ENCODE results near the gene UBXN11. TPM values are rescaled to one million over a fixed set of nuclear protein-coding genes. Genes with fewer than 3 reads are reported as not detected.

UBXN11 gene
- total RNA-seq, 4 donors from 2014 or later = 7.4 to 36.5 (median 13.4) TPM

GRCh38 chr1:26283871-26284596 lies 22.4 kb downstream of the UBXN11 start:
- Histone ChIP-seq H3K9me3 (no peaks in the 10 kb centered on the region), H3K27me3 (no peaks in the 10 kb centered on the region), H3K4me3 (no peak overlapping the region), H3K36me3 (no peaks in the 10 kb centered on the region), H3K4me1 (peaks cover 0 to 6% of the 10 kb centered on the region in 2 donors), H3K27ac (no peak overlapping the region)
- no peak for DNase-seq
- intact Hi-C loops (cut with DNase I; ENCODE audit: low total_unique reads) = loop anchor here (5.0 kb wide), 1 partner anchor 38 kb away; no protein-coding TSS in a partner anchor
- TF ChIP-seq POLR2A (IDR thresholded peaks at IDR 0.05) = no peak
- TF ChIP-seq, protein P1, sequence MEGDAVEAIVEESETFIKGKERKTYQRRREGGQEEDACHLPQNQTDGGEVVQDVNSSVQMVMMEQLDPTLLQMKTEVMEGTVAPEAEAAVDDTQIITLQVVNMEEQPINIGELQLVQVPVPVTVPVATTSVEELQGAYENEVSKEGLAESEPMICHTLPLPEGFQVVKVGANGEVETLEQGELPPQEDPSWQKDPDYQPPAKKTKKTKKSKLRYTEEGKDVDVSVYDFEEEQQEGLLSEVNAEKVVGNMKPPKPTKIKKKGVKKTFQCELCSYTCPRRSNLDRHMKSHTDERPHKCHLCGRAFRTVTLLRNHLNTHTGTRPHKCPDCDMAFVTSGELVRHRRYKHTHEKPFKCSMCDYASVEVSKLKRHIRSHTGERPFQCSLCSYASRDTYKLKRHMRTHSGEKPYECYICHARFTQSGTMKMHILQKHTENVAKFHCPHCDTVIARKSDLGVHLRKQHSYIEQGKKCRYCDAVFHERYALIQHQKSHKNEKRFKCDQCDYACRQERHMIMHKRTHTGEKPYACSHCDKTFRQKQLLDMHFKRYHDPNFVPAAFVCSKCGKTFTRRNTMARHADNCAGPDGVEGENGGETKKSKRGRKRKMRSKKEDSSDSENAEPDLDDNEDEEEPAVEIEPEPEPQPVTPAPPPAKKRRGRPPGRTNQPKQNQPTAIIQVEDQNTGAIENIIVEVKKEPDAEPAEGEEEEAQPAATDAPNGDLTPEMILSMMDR (IDR thresholded peaks at IDR 0.05) = no peak

- no peak overlapping the region for H3K4me3 ChIP-seq
- TF ChIP-seq POLR2A (IDR thresholded peaks at IDR 0.05) = no peak
- TF ChIP-seq, protein P1 (IDR thresholded peaks at IDR 0.05) = no peak
- DNase-seq = no peak
- H3K4me1 ChIP-seq = peaks cover 0 to 8% of the 10 kb centered on the region in 2 donors
- no peak overlapping the region for H3K27ac ChIP-seq
- no peaks in the 10 kb centered on the region for H3K9me3 ChIP-seq
- no peaks in the 10 kb centered on the region for H3K36me3 ChIP-seq
- H3K27me3 ChIP-seq = no peaks in the 10 kb centered on the region
- intact Hi-C loops (cut with DNase I; ENCODE audit: low total_unique reads) = loop anchor here (5.0 kb wide), 1 partner anchor 39 kb away; no protein-coding TSS in a partner anchor
Observed at GRCh38 chr1:26283279-26283853, 23.1 kb downstream of the UBXN11 start.

- intact Hi-C loops (cut with DNase I; ENCODE audit: low total_unique reads) = loop anchor here (5.0 kb wide), 1 partner anchor 40 kb away; no protein-coding TSS in a partner anchor
- peaks cover 0 to 8% of the 10 kb centered on the region in 2 donors for H3K4me1 ChIP-seq
- TF ChIP-seq, protein P1 (IDR thresholded peaks at IDR 0.05) = no peak
- no peak for TF ChIP-seq POLR2A (IDR thresholded peaks at IDR 0.05)
- no peak overlapping the region for H3K27ac ChIP-seq
- H3K9me3 ChIP-seq = no peaks in the 10 kb centered on the region
- no peaks in the 10 kb centered on the region for H3K27me3 ChIP-seq
- no peaks in the 10 kb centered on the region for H3K36me3 ChIP-seq
- no peak overlapping the region for H3K4me3 ChIP-seq
- no peak for DNase-seq
Observed at GRCh38 chr1:26282401-26282918, 24.0 kb downstream of the UBXN11 start.

DNA sequence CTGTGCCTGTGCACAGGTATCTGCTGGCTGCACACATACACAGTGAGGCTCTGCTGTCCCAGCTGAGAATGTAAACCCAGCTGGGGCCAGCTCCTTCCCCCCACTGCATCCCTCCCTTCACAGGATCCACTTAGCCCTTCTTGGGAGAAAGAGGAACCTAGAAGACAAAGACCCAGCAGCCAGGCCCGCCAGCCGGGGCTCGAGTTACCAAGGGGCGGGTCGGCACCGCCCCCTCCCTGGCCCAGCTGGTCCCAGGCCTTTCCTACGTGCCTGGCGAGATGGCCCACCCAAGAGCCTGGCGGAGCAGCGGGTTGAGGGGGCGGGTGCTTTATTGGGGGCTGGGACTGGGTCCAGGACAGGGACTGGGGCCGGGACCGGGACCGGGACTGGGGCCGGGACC lies 24.5 kb downstream of the UBXN11 start:
- Histone ChIP-seq H3K4me3 (no peak overlapping the region), H3K27me3 (no peaks in the 10 kb centered on the region), H3K9me3 (no peaks in the 10 kb centered on the region), H3K36me3 (no peaks in the 10 kb centered on the region), H3K27ac (no peak overlapping the region), H3K4me1 (peaks cover 0 to 8% of the 10 kb centered on the region in 2 donors)
- no peak for TF ChIP-seq POLR2A (IDR thresholded peaks at IDR 0.05)
- TF ChIP-seq, protein P1 (IDR thresholded peaks at IDR 0.05) = no peak
- DNase-seq = no peak
- intact Hi-C loops (cut with DNase I; ENCODE audit: low total_unique reads) = loop anchor here (5.0 kb wide), 1 partner anchor 40 kb away; no protein-coding TSS in a partner anchor
